HL-60 (cell line): ENCODE data around the gene SLC27A1.

Experiments
- CTCF ChIP-seq: IDR thresholded peaks from one replicate; pipeline ENCODE4 v1.5.1; 2011; ENCODE audit warnings: low read length, control low read depth, inconsistent platforms; ENCODE audit not compliant: insufficient read depth
- GABPA ChIP-seq: IDR thresholded peaks from 2 replicates; pipeline ENCODE4 v1.6.1; 2012; ENCODE audit warnings: low read depth
- REST ChIP-seq: IDR thresholded peaks from 2 replicates; pipeline ENCODE4 v1.6.1; 2012; ENCODE audit warnings: low read depth; ENCODE audit not compliant: insufficient replicate concordance

- no peak for TF ChIP-seq CTCF
- no peak for TF ChIP-seq REST
- no peak for TF ChIP-seq GABPA
Measured at GRCh38 chr19:17470068-17470841, at the start of gene SLC27A1.
